ENCODE data around the gene RYR1. TPM values are rescaled to one million over a fixed set of nuclear protein-coding genes. Genes with fewer than 3 reads are reported as not detected.

RYR1 gene
- total and polyA plus RNA-seq, 2 of the 13 experiments (the other 11 are each of a cell fraction or from before 2014, with no cell fraction given), result 0.03 TPM; not detected in 1

GRCh38 chr19:38402967-38403674 lies 30.4 kb upstream of the RYR1 start, which contains the start of gene FAM98C (continued):
- TF ChIP-seq ZBTB2 (CRISPR knock-in tag; IDR thresholded peaks at IDR 0.05; ENCODE audit: low read depth) (0 out of 2 replicates have a peak, but pooled peaks have one; percentile 13), ZNF784 (CRISPR knock-in tag; IDR thresholded peaks at IDR 0.05; ENCODE audit: borderline replicate concordance) (no peak), BHLHE40 (IDR thresholded peaks at IDR 0.05; ENCODE audit: low read length) (peak; percentile 83), MXI1 (IDR thresholded peaks at IDR 0.05; ENCODE audit: borderline replicate concordance, low read depth, low read length) (peak; percentile 70; the same call in 1 of the 3 replicates), ZNF33A (CRISPR knock-in tag; IDR thresholded peaks at IDR 0.05; ENCODE audit: borderline replicate concordance) (no peak), ZNF777 (CRISPR knock-in tag; IDR thresholded peaks at IDR 0.05) (peak; percentile 78), ZNF331 (CRISPR knock-in tag; IDR thresholded peaks at IDR 0.05) (peak; percentile 45; the same call in 1 of the 2 replicates), ZFX (CRISPR knock-in tag; IDR thresholded peaks at IDR 0.05; ENCODE audit: low read depth) (peak; percentile 57), ZNF841 (CRISPR knock-in tag; IDR thresholded peaks at IDR 0.05; ENCODE audit: borderline replicate concordance) (no peak), PHF20 (CRISPR knock-in tag; IDR thresholded peaks at IDR 0.05) (peak; percentile 81), ZNF790 (CRISPR knock-in tag; IDR thresholded peaks at IDR 0.05; ENCODE audit: borderline replicate concordance) (peak; percentile 82; the same call in 1 of the 2 replicates), KDM2A (CRISPR knock-in tag; IDR thresholded peaks at IDR 0.05; ENCODE audit: borderline replicate concordance, low read depth) (peak; percentile 91), MBD4 (IDR thresholded peaks at IDR 0.05; ENCODE audit: borderline replicate concordance, low read length) (no peak), SP5 (CRISPR knock-in tag; IDR thresholded peaks at IDR 0.05; ENCODE audit: borderline replicate concordance, low read depth) (peak; percentile 78), KDM6A (CRISPR knock-in tag; IDR thresholded peaks at IDR 0.05; ENCODE audit: low read depth) (no peak), ZNF274 (CRISPR knock-in tag; IDR thresholded peaks at IDR 0.05) (peak; percentile 29; the same call in 1 of the 2 replicates), TBX3 (IDR thresholded peaks at IDR 0.05; ENCODE audit: borderline replicate concordance) (0 out of 2 replicates have a peak, but pooled peaks have one; percentile 19), ZSCAN31 (CRISPR knock-in tag; IDR thresholded peaks at IDR 0.05; ENCODE audit: low read depth) (peak; percentile 80), HMGXB4 (CRISPR knock-in tag; IDR thresholded peaks at IDR 0.05; ENCODE audit: borderline replicate concordance in 1 of 2, low read depth in 1 of 2) (peak; percentile 97 to 98), SNAPC2 (CRISPR knock-in tag; IDR thresholded peaks at IDR 0.05) (peak; percentile 54; the same call in 1 of the 2 replicates), ZNF878 (CRISPR knock-in tag; IDR thresholded peaks at IDR 0.05) (peak; percentile 60; the same call in 1 of the 2 replicates), NBN (conservative IDR thresholded peaks at IDR 0.05) (no peak), IKZF1 (IDR thresholded peaks at IDR 0.05) (no peak), SP4 (CRISPR knock-in tag; IDR thresholded peaks at IDR 0.05) (peak; percentile 100), ZSCAN29 (CRISPR knock-in tag; conservative IDR thresholded peaks at IDR 0.05) (0 out of 2 replicates have a peak, but pooled peaks have one; percentile 44), GLMP (CRISPR knock-in tag; IDR thresholded peaks at IDR 0.05; ENCODE audit: borderline replicate concordance) (no peak)
